ENCODE results near the gene LRP2. TPM values are rescaled to one million over a fixed set of nuclear protein-coding genes. Genes with fewer than 3 reads are reported as not detected.
"Not testable (repeated sequence)": the region's sequence is repeated elsewhere in the genome, so short reads cannot be mapped to it uniquely, and the experiment has no call there.

Gene LRP2
- polyA plus RNA-seq, 4 donors = 115 to 189 (median 139) TPM

- not testable (repeated sequence) for DNase-seq (ENCODE audit: low read depth in 4 of 4, low spot score in 3 of 4)
These were observed 225.9 kb downstream of the LRP2 start for GRCh38 chr2:169136428-169136827.

GRCh38 chr2:169134272-169134671, 228.1 kb downstream of the LRP2 start:
- not testable (repeated sequence) for DNase-seq (ENCODE audit: low read depth in 4 of 4, low spot score in 3 of 4)

GRCh38 chr2:169131587-169132512, 230.5 kb downstream of the LRP2 start:
- DNase-seq (ENCODE audit: low read depth in 4 of 4, low spot score in 3 of 4) = peak in 1 of 4 donors; percentile 7

- no peak for DNase-seq (ENCODE audit: low read depth in 4 of 4, low spot score in 3 of 4)
These were observed 232.6 kb downstream of the LRP2 start for GRCh38 chr2:169129703-169130243.

GRCh38 chr2:169119851-169120250, 242.5 kb downstream of the LRP2 start:
- no peak for DNase-seq (ENCODE audit: low read depth in 4 of 4, low spot score in 3 of 4)

- no peak for DNase-seq (ENCODE audit: low read depth in 4 of 4, low spot score in 3 of 4)
These were observed 243.1 kb downstream of the LRP2 start for GRCh38 chr2:169119123-169119760.

- no peak for DNase-seq (ENCODE audit: low read depth in 4 of 4, low spot score in 3 of 4)
These were observed 244.3 kb downstream of the LRP2 start for GRCh38 chr2:169118060-169118459.

- DNase-seq (ENCODE audit: low read depth in 4 of 4, low spot score in 3 of 4) = no peak
These were observed 245.3 kb downstream of the LRP2 start for GRCh38 chr2:169116993-169117392.

- DNase-seq (ENCODE audit: low read depth in 4 of 4, low spot score in 3 of 4) = no peak
These were observed 246.0 kb downstream of the LRP2 start for GRCh38 chr2:169116327-169116726.

GRCh38 chr2:169114056-169114455, 248.3 kb downstream of the LRP2 start:
- no peak for DNase-seq (ENCODE audit: low read depth in 4 of 4, low spot score in 3 of 4)

GRCh38 chr2:169112841-169113240, 249.5 kb downstream of the LRP2 start:
- no peak for DNase-seq (ENCODE audit: low read depth in 4 of 4, low spot score in 3 of 4)

- DNase-seq (ENCODE audit: low read depth in 4 of 4, low spot score in 3 of 4) = no peak
These were observed 251.4 kb downstream of the LRP2 start for GRCh38 chr2:169110916-169111315.

GRCh38 chr2:169110419-169110818, 251.9 kb downstream of the LRP2 start:
- no peak for DNase-seq (ENCODE audit: low read depth in 4 of 4, low spot score in 3 of 4)

GRCh38 chr2:169109502-169110409, 252.6 kb downstream of the LRP2 start:
- DNase-seq (ENCODE audit: low read depth in 4 of 4, low spot score in 3 of 4) = peak; percentile 60 to 70 (median 64)

- DNase-seq (ENCODE audit: low read depth in 4 of 4, low spot score in 3 of 4) = no peak
These were observed 254.0 kb downstream of the LRP2 start for GRCh38 chr2:169108099-169108884.

GRCh38 chr2:169107645-169108044, 254.7 kb downstream of the LRP2 start:
- no peak for DNase-seq (ENCODE audit: low read depth in 4 of 4, low spot score in 3 of 4)

GRCh38 chr2:169106563-169107545, 255.5 kb downstream of the LRP2 start:
- DNase-seq (ENCODE audit: low read depth in 4 of 4, low spot score in 3 of 4) = no peak

- no peak for DNase-seq (ENCODE audit: low read depth in 4 of 4, low spot score in 3 of 4)
These were observed 256.2 kb downstream of the LRP2 start for GRCh38 chr2:169106134-169106533.

GRCh38 chr2:169105476-169105875, 256.9 kb downstream of the LRP2 start:
- DNase-seq (ENCODE audit: low read depth in 4 of 4, low spot score in 3 of 4) = no peak

All from right renal pelvis (tissue), 4 donors.